IMR-90 (cell line): ENCODE results near the gene CGB5. TPM values are rescaled to one million over a fixed set of nuclear protein-coding genes. Genes with fewer than 3 reads are reported as not detected.

Experiments
- ATAC-seq: fragments of 200-7000 bp; cut with Tn5 transposase; 2 replicates; pipeline ENCODE4 v1.9.1; 2020; ENCODE audit warnings: low read depth, mild to moderate bottlenecking, moderate library complexity
- BruUV-seq: library from RNA; stranded (reverse); fragments of 400-500 nt; replicated peaks from 2 replicates; lab custom pipeline; 2021; lab: Mats Ljungman, UMichigan
- CTCF ChIA-PET: fragments of 300-600 bp; formaldehyde crosslinking; extraction: SDS; loops from one replicate; lab custom pipeline; 2021; ENCODE audit warnings: antibody characterized with exemption; lab: Yijun Ruan, JAX
- POLR2A ChIA-PET: fragments of 300-600 bp; sonication (Branson Sonifier 250); formaldehyde crosslinking; loops from one replicate; lab custom pipeline; 2022; ENCODE audit warnings: antibody characterized with exemption; ENCODE audit not compliant: unreplicated experiment; lab: Charles Lee
- DNase-seq: peaks from one replicate; pipeline ENCODE4 v3.0.0; 2013
- H2AFZ ChIP-seq: replicated peaks from 2 replicates; pipeline ENCODE3; 2013; ENCODE audit warnings: low read length, mild to moderate bottlenecking; ENCODE audit not compliant: poor library complexity
- H2AK5ac ChIP-seq: 2 replicates; pipeline ENCODE4 v1.6.1; 2013; ENCODE audit warnings: low read depth, low read length, inconsistent platforms
- H2AK9ac ChIP-seq: replicated peaks from 2 replicates; pipeline ENCODE3; 2013; ENCODE audit warnings: mild to moderate bottlenecking, low read depth, low read length, moderate library complexity; ENCODE audit not compliant: poor library complexity
- H2BK120ac ChIP-seq: 2 replicates; pipeline ENCODE4 v1.6.1; 2013; ENCODE audit warnings: low read depth, low read length, inconsistent platforms
- H2BK15ac ChIP-seq: 3 replicates; pipeline ENCODE4 v1.6.1; 2013; ENCODE audit warnings: low read depth, low read length, inconsistent platforms
- H2BK20ac ChIP-seq: 2 replicates; pipeline ENCODE4 v1.6.1; 2013; ENCODE audit warnings: low read depth, mild to moderate bottlenecking, inconsistent platforms, low read length, moderate library complexity
- H2BK5ac ChIP-seq: 2 replicates; pipeline ENCODE4 v1.6.1; 2013; ENCODE audit warnings: mild to moderate bottlenecking, low read depth, low read length, inconsistent platforms; ENCODE audit not compliant: poor library complexity, severe bottlenecking
- H3K14ac ChIP-seq: replicated peaks from 2 replicates; pipeline ENCODE4 v1.6.1; 2013; ENCODE audit warnings: low read depth, low read length, inconsistent platforms
- H3K18ac ChIP-seq: 2 replicates; pipeline ENCODE4 v1.6.1; 2013; ENCODE audit warnings: low read depth, low read length, control low read depth
- H3K23ac ChIP-seq: 2 replicates; pipeline ENCODE4 v1.6.1; 2013; ENCODE audit warnings: low read depth, low read length, inconsistent platforms
- H3K27ac ChIP-seq: 2 replicates; pipeline ENCODE4 v1.5.1; 2013; ENCODE audit warnings: mild to moderate bottlenecking, control low read depth, low read length; ENCODE audit not compliant: insufficient read depth
- H3K27me3 ChIP-seq: 2 replicates; pipeline ENCODE4 v1.6.1; 2013; ENCODE audit warnings: low read length; ENCODE audit not compliant: control insufficient read depth, insufficient read depth
- H3K36me3 ChIP-seq: 2 replicates; pipeline ENCODE4 v1.6.1; 2013; ENCODE audit warnings: low read length, mixed read lengths; ENCODE audit not compliant: control insufficient read depth, insufficient read depth
- H3K4ac ChIP-seq: 2 replicates; pipeline ENCODE4 v1.6.1; 2013; ENCODE audit warnings: low read depth, low read length, inconsistent platforms
- H3K4me1 ChIP-seq: 2 replicates; pipeline ENCODE4 v1.6.1; 2013; ENCODE audit warnings: low read length, mixed read lengths; ENCODE audit not compliant: control insufficient read depth, insufficient read depth
- H3K4me2 ChIP-seq: 2 replicates; pipeline ENCODE4 v1.6.1; 2013; ENCODE audit warnings: low read depth, mild to moderate bottlenecking, control low read depth, low read length, moderate library complexity
- H3K4me3 ChIP-seq: 2 replicates; pipeline ENCODE4 v1.5.1; 2013; ENCODE audit warnings: low read depth, mild to moderate bottlenecking, control low read depth, low read length, moderate library complexity; ENCODE audit not compliant: insufficient read depth
- H3K56ac ChIP-seq: 2 replicates; pipeline ENCODE4 v1.6.1; 2013; ENCODE audit warnings: low read length, inconsistent platforms; ENCODE audit not compliant: insufficient read depth; ENCODE audit errors: extremely low read depth
- H3K79me1 ChIP-seq, 2 experiments: 2 replicates each; pipeline ENCODE4 v1.6.1; 2013; ENCODE audit warnings: low read length in 2 of 2, inconsistent platforms in 1 of 2, low read depth in 1 of 2
- H3K9ac ChIP-seq: 2 replicates; pipeline ENCODE4 v1.6.1; 2013; ENCODE audit warnings: low read depth, low read length, control low read depth
- H3K9me1 ChIP-seq: 2 replicates; pipeline ENCODE4 v1.6.1; 2013; ENCODE audit warnings: low read length, inconsistent platforms; ENCODE audit not compliant: insufficient read depth
- H3K9me3 ChIP-seq: 2 replicates; pipeline ENCODE4 v1.6.1; 2013; ENCODE audit warnings: low read length; ENCODE audit not compliant: control insufficient read depth, insufficient read depth
- H4K20me1 ChIP-seq: 2 replicates; pipeline ENCODE4 v1.6.1; 2013; ENCODE audit warnings: low read length, inconsistent platforms; ENCODE audit not compliant: insufficient read depth
- H4K5ac ChIP-seq: 2 replicates; pipeline ENCODE4 v1.6.1; 2013; ENCODE audit warnings: mild to moderate bottlenecking, low read depth, low read length, control low read depth
- H4K8ac ChIP-seq, 2 experiments: 2 replicates each; pipeline ENCODE4 v1.6.1; 2013; ENCODE audit warnings: low read depth in 2 of 2, low read length in 2 of 2, control low read depth in 1 of 2, inconsistent platforms in 1 of 2
- H4K91ac ChIP-seq: 2 replicates; pipeline ENCODE4 v1.6.1; 2013; ENCODE audit warnings: low read depth, low read length, inconsistent platforms; ENCODE audit not compliant: insufficient read depth
- BHLHE40 ChIP-seq: fragments of 150-350 bp; IDR thresholded peaks from 2 replicates; pipeline ENCODE4 v1.6.1; 2016; ENCODE audit warnings: mild to moderate bottlenecking, low read depth, low read length
- CEBPB ChIP-seq: IDR thresholded peaks from 2 replicates; pipeline ENCODE4 v1.6.1; 2012; ENCODE audit warnings: low read depth, low read length, improper control_type of control experiment
- CHD1 ChIP-seq: IDR thresholded peaks from 2 replicates; pipeline ENCODE4 v1.6.1; 2012; ENCODE audit warnings: low read depth, low read length, improper control_type of control experiment
- CTCF ChIP-seq: conservative IDR thresholded peaks from 2 replicates; pipeline ENCODE4 v1.5.1; 2012; ENCODE audit warnings: mild to moderate bottlenecking, low read depth, low read length, improper control_type of control experiment
- ELK1 ChIP-seq: fragments of 150-350 bp; IDR thresholded peaks from 2 replicates; pipeline ENCODE4 v1.6.1; 2016; ENCODE audit warnings: low read depth, mild to moderate bottlenecking, low read length, moderate library complexity, borderline replicate concordance
- MAFK ChIP-seq: IDR thresholded peaks from 2 replicates; pipeline ENCODE4 v1.6.1; 2012; ENCODE audit warnings: low read depth, low read length, improper control_type of control experiment
- MAZ ChIP-seq: IDR thresholded peaks from 2 replicates; pipeline ENCODE4 v1.6.1; 2012; ENCODE audit warnings: low read depth, mild to moderate bottlenecking, low read length, improper control_type of control experiment, moderate library complexity, borderline replicate concordance
- MXI1 ChIP-seq: IDR thresholded peaks from 2 replicates; pipeline ENCODE4 v1.6.1; 2012; ENCODE audit warnings: low read depth, mild to moderate bottlenecking, low read length, moderate library complexity, borderline replicate concordance
- NFE2L2 ChIP-seq: fragments of 150-350 bp; IDR thresholded peaks from 2 replicates; pipeline ENCODE4 v1.6.1; 2016; ENCODE audit warnings: low read depth, mild to moderate bottlenecking, low read length
- POLR2A ChIP-seq: IDR thresholded peaks from 2 replicates; pipeline ENCODE4 v1.6.1; 2012; ENCODE audit warnings: mild to moderate bottlenecking, low read depth, low read length
- RAD21 ChIP-seq: IDR thresholded peaks from 2 replicates; pipeline ENCODE4 v1.6.1; 2012; ENCODE audit warnings: low read length, improper control_type of control experiment
- RCOR1 ChIP-seq: IDR thresholded peaks from 2 replicates; pipeline ENCODE4 v1.6.1; 2012; ENCODE audit warnings: mild to moderate bottlenecking, low read length, improper control_type of control experiment; ENCODE audit not compliant: insufficient replicate concordance
- SMC3 ChIP-seq: fragments of 150-350 bp; IDR thresholded peaks from 2 replicates; pipeline ENCODE4 v1.6.1; 2016; ENCODE audit warnings: low read depth, mild to moderate bottlenecking, antibody characterized with exemption, low read length, moderate library complexity
- USF2 ChIP-seq: fragments of 150-350 bp; IDR thresholded peaks from 2 replicates; pipeline ENCODE4 v1.6.1; 2017; ENCODE audit warnings: mild to moderate bottlenecking, antibody characterized with exemption, low read length, low read depth
- WGBS, 2 experiments: methylation state at CpG; one replicate each; pipeline versions ENCODE4 v1.1.5 to v1.1.7; 2013; ENCODE audit warnings: missing lambda C conversion rate in 2 of 2; ENCODE audit not compliant: insufficient read length in 1 of 2; ENCODE audit errors: extremely low coverage in 2 of 2; 5-methylcytosine and 5-hydroxymethylcytosine counted together
- dilution Hi-C: fragments of 300-500 bp; cut with HindIII; formaldehyde crosslinking; loops from one replicate; pipeline ENCODE4 v1.14.3; 2018; ENCODE audit warnings: low sequenced_read_pairs; ENCODE audit not compliant: unreplicated experiment
- in situ Hi-C: fragments of 300-500 bp; cut with MboI; formaldehyde crosslinking; loops from 3 replicates; pipeline ENCODE4 v1.14.3; 2019; ENCODE audit warnings: low sequenced_read_pairs, inconsistent platforms, mixed read lengths
- intact Hi-C: fragments of 100-400 bp; cut with micrococcal nuclease; formaldehyde crosslinking; loops from 2 replicates; pipeline ENCODE4 v1.10.0; 2022
- polyA plus RNA-seq, 3 experiments: library from polyadenylated mRNA; depleted of rRNA; stranded (reverse); fragments of >200 nt; gene quantifications; 2 replicates each; pipeline ENCODE4 v1.2.3, GENCODE V29; 2012; ENCODE audit warnings: low replicate concordance in 1 of 3
- total RNA-seq: library from RNA; depleted of rRNA; stranded (reverse); fragments of >200 nt; gene quantifications from 2 replicates; pipeline ENCODE4 v1.2.3, GENCODE V29; 2012

The CGB5 gene
- total and polyA plus RNA-seq, 2 of the 4 experiments (the other 2 are of a cell fraction) = not detected

GRCh38 chr19:49084206-49085019 lies 40.8 kb downstream of the CGB5 start:
- Histone ChIP-seq H4K91ac (peak overlapping the region; percentile 95), H3K79me1 (peaks cover 0 to 26% of the 10 kb centered on the region in 2 experiments; a peak in 2 of 4 replicates), H3K27ac (peak overlapping the region; percentile 66), H4K8ac (peak overlapping the region; percentile 82 to 99), H4K20me1 (peaks cover 36% of the 10 kb centered on the region), H4K5ac (peak overlapping the region; percentile 95), H3K18ac (peak overlapping the region; percentile 77), H3K9ac (peak overlapping the region; percentile 79), H2BK120ac (peak overlapping the region; percentile 39; the same call in 1 of the 2 replicates), H3K9me1 (0 out of 2 replicates have a peak, but pooled peaks cover 2% of the 10 kb centered on the region), H2BK5ac (peak overlapping the region; percentile 79), H2AK5ac (peak overlapping the region; percentile 67), H2BK15ac (0 out of 3 replicates have a peak overlapping the region, but pooled peaks have one; percentile 1), H3K27me3 (no peaks in the 10 kb centered on the region), H3K4ac (peak overlapping the region; percentile 93), H3K4me1 (peaks cover 6% of the 10 kb centered on the region), H2BK20ac (no peak overlapping the region), H3K14ac (peak overlapping the region; percentile 95), H2AFZ (peak overlapping the region; percentile 88), H3K4me2 (peak overlapping the region; percentile 83), H3K23ac (peak overlapping the region; percentile 64; the same call in 1 of the 2 replicates), H2AK9ac (peak overlapping the region; percentile 92), H3K56ac (peak overlapping the region; percentile 51), H3K9me3 (no peaks in the 10 kb centered on the region), H3K36me3 (peaks cover 15% of the 10 kb centered on the region), H3K4me3 (peak overlapping the region; percentile 69)
- ATAC-seq = no peak
- POLR2A ChIA-PET = interaction anchor here (0.6 kb wide), 1 partner anchor 48 kb away, joined by 4 read pairs; no protein-coding TSS in a partner anchor
- dilution Hi-C loops (no loop called here), intact Hi-C loops (no loop called here), in situ Hi-C loops (no loop called here)
- CTCF ChIA-PET = no interaction called here
- DNase-seq = no peak
- WGBS, 2 experiments = 71 to 100% methylated on average over 1 to 16 of the region's 26 CpGs
- BruUV-seq = no TSS peak
- TF ChIP-seq SMC3 (no peak), NFE2L2 (no peak), CTCF (no peak), ELK1 (no peak), RCOR1 (no peak), BHLHE40 (no peak), RAD21 (no peak), POLR2A (no peak), MAZ (no peak), CHD1 (no peak), USF2 (no peak), MXI1 (no peak), MAFK (no peak), CEBPB (no peak)
